Measurements from ENCODE around the gene HNRNPA2B1. TPM values are rescaled to one million over a fixed set of nuclear protein-coding genes. Genes with fewer than 3 reads are reported as not detected.

Gene HNRNPA2B1
- polyA plus RNA-seq, 1 of the 3 experiments (the other 2 are of a cell fraction), result 483 TPM

DNA sequence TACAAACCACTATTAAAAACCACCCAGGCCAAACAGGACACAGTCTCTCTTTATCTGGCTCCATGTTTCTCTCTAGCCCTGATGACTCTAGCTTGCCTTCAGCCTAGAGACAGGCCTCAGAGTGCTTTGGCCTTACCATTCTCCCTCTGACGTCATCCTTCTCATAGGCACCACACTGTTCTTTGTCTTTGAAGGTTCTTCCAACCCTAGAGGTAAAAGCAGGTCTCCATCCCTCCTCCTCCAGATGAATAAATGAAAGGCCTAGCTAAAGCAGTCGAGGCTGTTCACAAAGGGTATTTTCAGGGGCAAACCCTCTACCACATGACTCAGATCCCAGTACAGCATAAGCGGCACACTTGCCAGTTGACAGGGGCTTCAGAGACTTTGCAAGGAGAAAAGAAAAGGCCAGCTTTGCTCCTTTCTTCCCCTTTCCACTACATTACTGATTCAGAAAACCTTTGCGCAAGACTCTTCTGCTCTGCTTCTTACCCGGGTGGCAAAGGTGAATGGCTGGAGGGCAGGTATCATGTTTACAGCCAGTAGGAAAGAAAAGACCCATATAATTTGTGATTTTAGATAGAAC, 33.8 kb downstream of the HNRNPA2B1 start:
- 0 out of 4 replicates have a peak, but pooled peaks cover 0 to 3% of the 10 kb centered on the region in 2 experiments for H3K4me1 ChIP-seq (ENCODE audit: control insufficient read depth in 1 of 2, insufficient read depth in 2 of 2, low read depth in 1 of 2, low read length in 1 of 2)
- 80% methylated on average over 5 of the region's 5 CpGs for WGBS (ENCODE audit: low lambda C conversion rate)
- no peak overlapping the region for H2AFZ ChIP-seq (ENCODE audit: low read depth)
- no peak overlapping the region for H3K9ac ChIP-seq
- H3K27ac ChIP-seq (ENCODE audit: low read depth in 2 of 2, low read length in 1 of 2), result no peak overlapping the region
- TF ChIP-seq TCF12 (IDR thresholded peaks at IDR 0.05) (no peak), PBX3 (IDR thresholded peaks at IDR 0.05) (no peak), REST (IDR thresholded peaks at IDR 0.05; ENCODE audit: low read depth, low read length) (no peak), ZBTB33 (IDR thresholded peaks at IDR 0.05; ENCODE audit: borderline replicate concordance, low read depth) (no peak), NRF1 (IDR thresholded peaks at IDR 0.05; ENCODE audit: low read depth, low read length) (no peak), TAF1 (IDR thresholded peaks at IDR 0.05; ENCODE audit: borderline replicate concordance, low read depth, low read length) (no peak), FOXM1 (IDR thresholded peaks at IDR 0.05; ENCODE audit: low read depth) (no peak), SMC3 (IDR thresholded peaks at IDR 0.05; ENCODE audit: low read depth, low read length) (no peak), RCOR1 (IDR thresholded peaks at IDR 0.05; ENCODE audit: low read length) (no peak), RFX5 (IDR thresholded peaks at IDR 0.05; ENCODE audit: low read length) (no peak)
- TF ChIP-seq, protein P1, sequence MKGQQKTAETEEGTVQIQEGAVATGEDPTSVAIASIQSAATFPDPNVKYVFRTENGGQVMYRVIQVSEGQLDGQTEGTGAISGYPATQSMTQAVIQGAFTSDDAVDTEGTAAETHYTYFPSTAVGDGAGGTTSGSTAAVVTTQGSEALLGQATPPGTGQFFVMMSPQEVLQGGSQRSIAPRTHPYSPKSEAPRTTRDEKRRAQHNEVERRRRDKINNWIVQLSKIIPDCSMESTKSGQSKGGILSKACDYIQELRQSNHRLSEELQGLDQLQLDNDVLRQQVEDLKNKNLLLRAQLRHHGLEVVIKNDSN (IDR thresholded peaks at IDR 0.05; ENCODE audit: borderline replicate concordance, low read depth), result no peak
- POLR2A ChIA-PET, result no interaction called here
- H4K20me1 ChIP-seq (ENCODE audit: insufficient read depth), result no peaks in the 10 kb centered on the region
- H3K4me3 ChIP-seq (ENCODE audit: low read depth in 2 of 2, low read length in 1 of 2), result no peak overlapping the region
- H3K36me3 ChIP-seq (replicated peaks in 1 of 2; ENCODE audit: control insufficient read depth in 1 of 2, insufficient read depth in 2 of 2, low read length in 1 of 2), result no peaks in the 10 kb centered on the region
- peaks cover 5% of the 10 kb centered on the region for H3F3A ChIP-seq (replicated peaks; ENCODE audit: insufficient read depth)
- CTCF ChIA-PET, result interaction anchor here (0.6 to 2.6 kb wide), 9 partner anchors 10 to 983 kb away, joined by 3 to 10 read pairs (median 3); no protein-coding TSS in a partner anchor
- peaks cover 34% of the 10 kb centered on the region for H3K79me2 ChIP-seq (ENCODE audit: insufficient read depth)
- no peaks in the 10 kb centered on the region for H3K9me2 ChIP-seq
- no peaks in the 10 kb centered on the region for H3K9me3 ChIP-seq
- H3K4me2 ChIP-seq, result no peak overlapping the region
- H3K27me3 ChIP-seq (ENCODE audit: insufficient read depth), result no peaks in the 10 kb centered on the region
- DNase-seq, result no peak
